Measurements from ENCODE around the gene MYO10. TPM values are rescaled to one million over a fixed set of nuclear protein-coding genes. Genes with fewer than 3 reads are reported as not detected.

MYO10 gene
- total and polyA plus RNA-seq, 2 of the 8 experiments (the other 6 are each of a cell fraction or from before 2014, with no cell fraction given): 21.5 to 107 TPM

GRCh38 chr5:16815432-16815831 is 120.7 kb downstream of the MYO10 start:
- H2BK20ac ChIP-seq (ENCODE audit: low read length): no peak overlapping the region
- ChIA-PET POLR2A (ENCODE audit: partially characterized antibody) (no interaction called here), CTCF (ENCODE audit: partially characterized antibody) (interaction anchor here (1.1 kb wide), 1 partner anchor 118 kb away, joined by 7 read pairs; no protein-coding TSS in a partner anchor)

More at GRCh38 chr5:16815432-16815831, 120.7 kb downstream of the MYO10 start:
- Histone ChIP-seq H2BK15ac (ENCODE audit: low read length) (no peak overlapping the region), H3K9ac (replicated peaks in 1 of 4; ENCODE audit: extremely low read depth in 1 of 4, low read depth in 3 of 4, low read length in 3 of 4) (no peak overlapping the region), H4K20me1 (replicated peaks in 1 of 2; ENCODE audit: control insufficient read depth in 1 of 2, insufficient read depth in 2 of 2, low read length in 2 of 2) (peaks cover 0 to 2% of the 10 kb centered on the region in 2 experiments), H3K4me3 (ENCODE audit: extremely low read depth in 1 of 4, insufficient read depth in 2 of 4, low read depth in 3 of 4, low read length in 4 of 4) (no peak overlapping the region), H3K27me3 (replicated peaks in 1 of 4; ENCODE audit: control insufficient read depth in 3 of 4, extremely low read depth in 1 of 4, insufficient read depth in 3 of 4, low read length in 3 of 4) (no peaks in the 10 kb centered on the region), H3K4ac (replicated peaks; ENCODE audit: insufficient read length, low read depth, low read length) (no peak overlapping the region), H4K8ac (ENCODE audit: extremely low read depth, insufficient read depth, low read length) (no peak overlapping the region), H2AFZ (ENCODE audit: low read length) (no peak overlapping the region), H2BK120ac (replicated peaks; ENCODE audit: low read depth, low read length) (no peak overlapping the region), H4K5ac (ENCODE audit: insufficient read length, low read depth, low read length) (no peak overlapping the region), H3K23ac (ENCODE audit: insufficient read length) (no peak overlapping the region), H3K79me1 (ENCODE audit: low read depth, low read length) (peaks cover 4% of the 10 kb centered on the region), H2BK12ac (ENCODE audit: low read depth, low read length) (no peak overlapping the region), H4K91ac (replicated peaks; ENCODE audit: insufficient read length, low read length) (no peak overlapping the region), H2AK5ac (ENCODE audit: low read depth, low read length) (no peak overlapping the region), H3K36me3 (ENCODE audit: control insufficient read depth in 2 of 4, insufficient read depth in 4 of 4, low read length in 3 of 4) (no peaks in the 10 kb centered on the region), H3K79me2 (ENCODE audit: control insufficient read depth in 1 of 2, insufficient read depth in 2 of 2, low read length in 2 of 2) (no peaks in the 10 kb centered on the region), H3K23me2 (ENCODE audit: low read depth, low read length) (no peaks in the 10 kb centered on the region), H3K14ac (ENCODE audit: insufficient read length) (no peak overlapping the region), H3K4me2 (ENCODE audit: insufficient read depth in 1 of 2, low read depth in 2 of 2, low read length in 2 of 2) (no peak overlapping the region), H3K27ac (ENCODE audit: low read depth, low read length) (no peak overlapping the region), H3K9me3 (ENCODE audit: insufficient read depth in 2 of 2, low read depth in 1 of 2, low read length in 1 of 2) (no peaks in the 10 kb centered on the region), H3K18ac (ENCODE audit: extremely low read depth, low read length) (no peak overlapping the region), H3K4me1 (replicated peaks in 1 of 4; ENCODE audit: control insufficient read depth in 3 of 4, insufficient read depth in 4 of 4, low read length in 3 of 4) (no peaks in the 10 kb centered on the region), H3K56ac (replicated peaks; ENCODE audit: insufficient read length, low read depth, low read length) (no peak overlapping the region), H2BK5ac (ENCODE audit: low read depth, low read length) (no peak overlapping the region)
- 91% methylated on average over 3 of the region's 3 CpGs; no CpG with 5 or more reads in 1 of the 2 experiments for WGBS, 2 experiments (ENCODE audit: extremely low coverage in 1 of 2, insufficient coverage in 1 of 2, insufficient read length in 1 of 2, insufficient replicate concordance in 2 of 2, low coverage in 1 of 2, low lambda C conversion rate in 2 of 2, missing lambda C conversion rate in 1 of 2)
- TF ChIP-seq SIX5 (IDR thresholded peaks at IDR 0.05; ENCODE audit: low read depth, low read length): no peak
- TF ChIP-seq E2F6 (IDR thresholded peaks at IDR 0.05): no peak
- FAIRE-seq (no peak), DNase-seq (ENCODE audit: low read depth in 1 of 2, low spot score in 2 of 2) (no peak)
